Parathyroid adenoma (tissue), 2 donors: ENCODE results near the gene OBSCN.
A peak's percentile ranks its signal among the peaks of the same experiment; 100 is the strongest.

Experiments
- H2AFZ ChIP-seq: fragments of 300-600 bp; sonication (generic); one replicate; pipeline ENCODE4 v1.7.0; 2017; ENCODE audit warnings: antibody characterized with exemption, mild to moderate bottlenecking
- H3K27ac ChIP-seq: fragments of 300-600 bp; sonication (generic); one replicate; pipeline ENCODE4 v1.7.0; 2017
- H3K27me3 ChIP-seq: fragments of 300-600 bp; sonication (generic); one replicate; pipeline ENCODE4 v1.7.0; 2017; ENCODE audit warnings: low read length; ENCODE audit not compliant: control insufficient read depth, insufficient read depth
- H3K36me3 ChIP-seq: fragments of 300-600 bp; sonication (generic); one replicate; pipeline ENCODE4 v1.7.0; 2017; ENCODE audit warnings: low read length; ENCODE audit not compliant: control insufficient read depth, insufficient read depth
- H3K4me1 ChIP-seq: fragments of 300-600 bp; sonication (generic); one replicate; pipeline ENCODE4 v1.7.0; 2017; ENCODE audit warnings: control low read depth
- H3K4me2 ChIP-seq: fragments of 300-600 bp; sonication (generic); one replicate; pipeline ENCODE4 v1.7.0; 2017; ENCODE audit warnings: low read length
- H3K4me3 ChIP-seq: fragments of 300-600 bp; sonication (generic); one replicate; pipeline ENCODE4 v1.7.0; 2017; ENCODE audit warnings: low read depth, low read length
- H3K79me2 ChIP-seq: fragments of 300-600 bp; sonication (generic); one replicate; pipeline ENCODE4 v1.7.0; 2017; ENCODE audit warnings: control low read depth
- H3K9ac ChIP-seq: fragments of 300-600 bp; sonication (generic); one replicate; pipeline ENCODE4 v1.7.0; 2017; ENCODE audit warnings: mild to moderate bottlenecking
- H3K9me3 ChIP-seq: fragments of 300-600 bp; sonication (generic); one replicate; pipeline ENCODE4 v1.7.0; 2017; ENCODE audit warnings: low read length; ENCODE audit not compliant: control insufficient read depth
- CTCF ChIP-seq: fragments of 300-600 bp; sonication (generic); IDR thresholded peaks from one replicate; pipeline ENCODE4 v1.7.0; 2017; ENCODE audit warnings: antibody characterized with exemption, mild to moderate bottlenecking
- donor health status: primary hyperparathyroidism.

OBSCN gene

GRCh38 chr1:228212966-228213844 is 5.4 kb downstream of the OBSCN start:
- no peaks in the 10 kb centered on the region for H3K27me3 ChIP-seq
- H3K4me3 ChIP-seq, result peak overlapping the region; percentile 47
- peak overlapping the region; percentile 79 for H2AFZ ChIP-seq
- TF ChIP-seq CTCF, result peak; percentile 41
- no peaks in the 10 kb centered on the region for H3K79me2 ChIP-seq
- H3K36me3 ChIP-seq, result no peaks in the 10 kb centered on the region
- no peak overlapping the region for H3K9ac ChIP-seq
- H3K4me2 ChIP-seq, result peak overlapping the region; percentile 81
- no peaks in the 10 kb centered on the region for H3K4me1 ChIP-seq
- H3K27ac ChIP-seq, result no peak overlapping the region
- H3K9me3 ChIP-seq, result no peaks in the 10 kb centered on the region

- no peak for TF ChIP-seq CTCF
- H3K9me3 ChIP-seq, result no peaks in the 10 kb centered on the region
- no peaks in the 10 kb centered on the region for H3K36me3 ChIP-seq
- H3K79me2 ChIP-seq, result no peaks in the 10 kb centered on the region
- H3K4me3 ChIP-seq, result no peak overlapping the region
- no peak overlapping the region for H3K27ac ChIP-seq
- no peak overlapping the region for H3K9ac ChIP-seq
- no peaks in the 10 kb centered on the region for H3K4me1 ChIP-seq
- H3K4me2 ChIP-seq, result no peak overlapping the region
- no peaks in the 10 kb centered on the region for H3K27me3 ChIP-seq
- H2AFZ ChIP-seq, result no peak overlapping the region
Observed at GRCh38 chr1:228213917-228214808, 6.3 kb downstream of the OBSCN start.

GRCh38 chr1:228214921-228215662 is 7.2 kb downstream of the OBSCN start:
- no peaks in the 10 kb centered on the region for H3K9me3 ChIP-seq
- H2AFZ ChIP-seq, result no peak overlapping the region
- no peaks in the 10 kb centered on the region for H3K4me1 ChIP-seq
- no peak overlapping the region for H3K4me2 ChIP-seq
- H3K79me2 ChIP-seq, result no peaks in the 10 kb centered on the region
- TF ChIP-seq CTCF, result no peak
- H3K9ac ChIP-seq, result no peak overlapping the region
- no peaks in the 10 kb centered on the region for H3K36me3 ChIP-seq
- H3K27me3 ChIP-seq, result no peaks in the 10 kb centered on the region
- H3K27ac ChIP-seq, result no peak overlapping the region
- no peak overlapping the region for H3K4me3 ChIP-seq

GRCh38 chr1:228215663-228216116 is 7.8 kb downstream of the OBSCN start:
- H3K9ac ChIP-seq, result no peak overlapping the region
- no peak overlapping the region for H3K4me3 ChIP-seq
- no peak overlapping the region for H2AFZ ChIP-seq
- no peak overlapping the region for H3K4me2 ChIP-seq
- H3K27me3 ChIP-seq, result no peaks in the 10 kb centered on the region
- TF ChIP-seq CTCF, result no peak
- H3K79me2 ChIP-seq, result no peaks in the 10 kb centered on the region
- no peaks in the 10 kb centered on the region for H3K4me1 ChIP-seq
- no peak overlapping the region for H3K27ac ChIP-seq
- no peaks in the 10 kb centered on the region for H3K36me3 ChIP-seq
- no peaks in the 10 kb centered on the region for H3K9me3 ChIP-seq
